Nephron (organoid): Measurements from ENCODE around the gene CAMK2N2.

Experiments
- H3K27ac Mint-ChIP-seq, 3 experiments: 2 replicates each; pipeline ENCODE4 v1.8.0; 2020; ENCODE audit warnings: mixed read lengths in 3 of 3, mild to moderate bottlenecking in 2 of 3, moderate library complexity in 1 of 3
- H3K27me3 Mint-ChIP-seq: 2 replicates; pipeline ENCODE4 v1.8.0; 2021; ENCODE audit warnings: low read depth, mild to moderate bottlenecking, moderate library complexity, mixed read lengths
- H3K36me3 Mint-ChIP-seq: 2 replicates; pipeline ENCODE4 v1.8.0; 2020; ENCODE audit warnings: low read depth, mixed read lengths
- H3K4me1 Mint-ChIP-seq: 2 replicates; pipeline ENCODE4 v1.8.0; 2020; ENCODE audit warnings: mixed read lengths
- H3K4me3 Mint-ChIP-seq, 3 experiments: 2 replicates each; pipeline ENCODE4 v1.8.0; 2020; ENCODE audit warnings: mild to moderate bottlenecking in 3 of 3, mixed read lengths in 3 of 3, moderate library complexity in 2 of 3
- H3K9me3 Mint-ChIP-seq: 2 replicates; pipeline ENCODE4 v1.8.0; 2020; ENCODE audit warnings: mixed read lengths
- CTCF ChIP-seq, 3 experiments: fragments of 200-600 bp; sonication (generic); IDR thresholded peaks; one replicate each; pipeline ENCODE4 v1.5.0; 2021; ENCODE audit warnings: antibody characterized with exemption in 3 of 3; ENCODE audit not compliant: unreplicated experiment in 3 of 3

Gene CAMK2N2

GRCh38 chr3:184236033-184236410 lies 25.3 kb downstream of the CAMK2N2 start:
- Mint-ChIP-seq H3K4me1 (peaks cover 7% of the 10 kb centered on the region), H3K27me3 (peaks cover 58% of the 10 kb centered on the region), H3K36me3 (no peaks in the 10 kb centered on the region), H3K27ac (no peak overlapping the region), H3K4me3 (no peak overlapping the region), H3K9me3 (no peaks in the 10 kb centered on the region)
- no peak for TF ChIP-seq CTCF (IDR thresholded peaks at IDR 0.05; ENCODE audit: unreplicated experiment in 3 of 3)

GRCh38 chr3:184235381-184236032 lies 25.8 kb downstream of the CAMK2N2 start:
- Mint-ChIP-seq H3K4me3 (no peak overlapping the region), H3K27me3 (peaks cover 61% of the 10 kb centered on the region), H3K27ac (no peak overlapping the region), H3K4me1 (peaks cover 8% of the 10 kb centered on the region), H3K36me3 (no peaks in the 10 kb centered on the region), H3K9me3 (no peaks in the 10 kb centered on the region)
- no peak for TF ChIP-seq CTCF (IDR thresholded peaks at IDR 0.05; ENCODE audit: unreplicated experiment in 3 of 3)

- Mint-ChIP-seq H3K36me3 (no peaks in the 10 kb centered on the region), H3K4me3 (no peak overlapping the region), H3K27ac (no peak overlapping the region), H3K9me3 (no peaks in the 10 kb centered on the region), H3K4me1 (peaks cover 8% of the 10 kb centered on the region), H3K27me3 (peaks cover 62% of the 10 kb centered on the region)
- TF ChIP-seq CTCF (IDR thresholded peaks at IDR 0.05; ENCODE audit: unreplicated experiment in 3 of 3), result no peak
These were observed 26.5 kb downstream of the CAMK2N2 start for GRCh38 chr3:184234671-184235380.

- no peak for TF ChIP-seq CTCF (IDR thresholded peaks at IDR 0.05; ENCODE audit: unreplicated experiment in 3 of 3)
- no peaks in the 10 kb centered on the region for H3K36me3 Mint-ChIP-seq
- no peak overlapping the region for H3K27ac Mint-ChIP-seq
These were observed 27.1 kb downstream of the CAMK2N2 start for GRCh38 chr3:184234224-184234623.

GRCh38 chr3:184233127-184233843 lies 28.1 kb downstream of the CAMK2N2 start:
- H3K27me3 Mint-ChIP-seq, result peaks cover 75% of the 10 kb centered on the region
- no peak for TF ChIP-seq CTCF (IDR thresholded peaks at IDR 0.05; ENCODE audit: unreplicated experiment in 3 of 3)
- no peaks in the 10 kb centered on the region for H3K36me3 Mint-ChIP-seq
- H3K9me3 Mint-ChIP-seq, result no peaks in the 10 kb centered on the region
- no peak overlapping the region for H3K4me3 Mint-ChIP-seq
- no peak overlapping the region for H3K27ac Mint-ChIP-seq
- peaks cover 8% of the 10 kb centered on the region for H3K4me1 Mint-ChIP-seq

More at GRCh38 chr3:184234224-184234623, 27.1 kb downstream of the CAMK2N2 start:
- Mint-ChIP-seq H3K4me1 (peaks cover 8% of the 10 kb centered on the region), H3K27me3 (peaks cover 66% of the 10 kb centered on the region), H3K9me3 (no peaks in the 10 kb centered on the region), H3K4me3 (no peak overlapping the region)
